HepG2 (cell line): Measurements from ENCODE around the gene VRK3. TPM values are rescaled to one million over a fixed set of nuclear protein-coding genes. Genes with fewer than 3 reads are reported as not detected.

Source experiments
- ARID2 ChIP-seq: sonication (generic); formaldehyde crosslinking; IDR thresholded peaks from 2 replicates; pipeline ENCODE4 v1.8.1; 2022; ENCODE audit warnings: mild to moderate bottlenecking, missing genetic modification reagents, borderline replicate concordance
- FOXA3 ChIP-seq: IDR thresholded peaks from 2 replicates; pipeline ENCODE4 v1.6.1; 2016; ENCODE audit warnings: missing genetic modification reagents, missing compliant biosample characterization
- GPN1 ChIP-seq: sonication (generic); formaldehyde crosslinking; IDR thresholded peaks from 2 replicates; pipeline ENCODE4 v1.5.1; 2020; ENCODE audit warnings: missing genetic modification reagents, borderline replicate concordance
- KLF13 ChIP-seq: sonication (generic); formaldehyde crosslinking; IDR thresholded peaks from 2 replicates; pipeline ENCODE4 v1.4.0; 2020; ENCODE audit warnings: mild to moderate bottlenecking, missing genetic modification reagents
- MAZ ChIP-seq, 2 experiments: sonication (generic) in 1 of 2; formaldehyde crosslinking in 1 of 2; IDR thresholded peaks; 2 replicates each; pipeline versions ENCODE4 v1.5.0 to v1.6.1; 2012 to 2020; ENCODE audit warnings: low read depth in 2 of 2, mild to moderate bottlenecking in 2 of 2, borderline replicate concordance in 1 of 2, improper control_type of control experiment in 1 of 2, low read length in 1 of 2, missing genetic modification reagents in 1 of 2, moderate library complexity in 1 of 2
- MED8 ChIP-seq: sonication (generic); formaldehyde crosslinking; IDR thresholded peaks from 2 replicates; pipeline ENCODE4 v1.8.1; 2023; ENCODE audit warnings: mild to moderate bottlenecking, missing genetic modification reagents; ENCODE audit not compliant: insufficient replicate concordance
- NCOA1 ChIP-seq: sonication (generic); formaldehyde crosslinking; IDR thresholded peaks from 2 replicates; pipeline ENCODE4 v1.9.0; 2021; ENCODE audit warnings: missing genetic modification reagents
- NR1H2 ChIP-seq: sonication (generic); formaldehyde crosslinking; IDR thresholded peaks from 2 replicates; pipeline ENCODE4 v1.8.1; 2022; ENCODE audit warnings: low read depth, missing genetic modification reagents, borderline replicate concordance
- RAD51 ChIP-seq: fragments of 450-650 bp; IDR thresholded peaks from 2 replicates; pipeline ENCODE4 v1.6.1; 2016; ENCODE audit warnings: borderline replicate concordance
- RFX3 ChIP-seq: IDR thresholded peaks from 2 replicates; pipeline ENCODE4 v1.6.1; 2016; ENCODE audit warnings: missing biosample characterization, missing genetic modification reagents
- SATB2 ChIP-seq: sonication (generic); formaldehyde crosslinking; IDR thresholded peaks from 2 replicates; pipeline ENCODE4 v1.5.0; 2020; ENCODE audit warnings: missing genetic modification reagents
- SRY ChIP-seq: sonication (generic); formaldehyde crosslinking; IDR thresholded peaks from 2 replicates; pipeline ENCODE4 v1.8.0; 2022; ENCODE audit warnings: mild to moderate bottlenecking, missing genetic modification reagents
- TCF7L2 ChIP-seq: IDR thresholded peaks from 2 replicates; pipeline ENCODE4 v1.6.1; 2011; ENCODE audit warnings: mild to moderate bottlenecking, low read depth, low read length, moderate library complexity
- ZFP36L2 ChIP-seq: sonication (generic); formaldehyde crosslinking; IDR thresholded peaks from 2 replicates; pipeline ENCODE4 v1.4.0; 2020; ENCODE audit warnings: missing genetic modification reagents
- ZFP90 ChIP-seq: sonication (generic); formaldehyde crosslinking; IDR thresholded peaks from 2 replicates; pipeline ENCODE4 v1.8.0; 2022; ENCODE audit warnings: missing genetic modification reagents, mild to moderate bottlenecking, inconsistent platforms, borderline replicate concordance
- ZKSCAN1 ChIP-seq: fragments of 150-350 bp; IDR thresholded peaks from 2 replicates; pipeline ENCODE4 v1.6.1; 2014; ENCODE audit warnings: low read length
- ZMAT3 ChIP-seq: sonication (generic); formaldehyde crosslinking; conservative IDR thresholded peaks from 2 replicates; pipeline ENCODE4 v1.7.0; 2021; ENCODE audit warnings: missing genetic modification reagents
- ZNF17 ChIP-seq: sonication (generic); formaldehyde crosslinking; IDR thresholded peaks from 2 replicates; pipeline ENCODE4 v1.5.0; 2020; ENCODE audit warnings: mild to moderate bottlenecking, missing genetic modification reagents
- ZNF235 ChIP-seq: sonication (generic); formaldehyde crosslinking; IDR thresholded peaks from 2 replicates; pipeline ENCODE4 v1.8.1; 2023; ENCODE audit warnings: mild to moderate bottlenecking, missing genetic modification reagents, borderline replicate concordance
- ZNF335 ChIP-seq: sonication (generic); formaldehyde crosslinking; IDR thresholded peaks from 2 replicates; pipeline ENCODE4 v1.4.0; 2020; ENCODE audit warnings: missing genetic modification reagents
- ZNF33A ChIP-seq: sonication (generic); formaldehyde crosslinking; IDR thresholded peaks from 2 replicates; pipeline ENCODE4 v1.5.1; 2020; ENCODE audit warnings: missing genetic modification reagents, mild to moderate bottlenecking, moderate library complexity, borderline replicate concordance
- ZNF749 ChIP-seq: sonication (generic); formaldehyde crosslinking; IDR thresholded peaks from 2 replicates; pipeline ENCODE4 v1.8.0; 2022; ENCODE audit warnings: mild to moderate bottlenecking, missing genetic modification reagents, moderate library complexity, borderline replicate concordance
- ZSCAN20 ChIP-seq: sonication (generic); formaldehyde crosslinking; IDR thresholded peaks from 2 replicates; pipeline ENCODE4 v1.4.0; 2020; ENCODE audit warnings: missing genetic modification reagents, mild to moderate bottlenecking, borderline replicate concordance
- polyA plus RNA-seq, 8 experiments: library from polyadenylated mRNA; depleted of rRNA in 3 of 8; stranded (reverse) in 7 of 8; unstranded in 1 of 8; fragments of >200 nt; fragmentation: Illumina TruSeq in 4 of 8; extraction: Trizol in 4 of 8; gene quantifications; 2 replicates each; pipeline versions ENCODE4 v1.2.1 to v1.2.3, GENCODE V29; 2011 to 2016; ENCODE audit warnings: low read depth in 4 of 8, missing spikeins in 1 of 8, mixed read lengths in 1 of 8; ENCODE audit not compliant: insufficient read depth in 1 of 8
- total RNA-seq, 5 experiments: library from RNA; depleted of rRNA; stranded (reverse); fragments of >200 nt; fragmentation: Illumina TruSeq; extraction: Trizol; gene quantifications; 2 replicates each; pipeline ENCODE4 v1.2.3, GENCODE V29; 2016; ENCODE audit warnings: low read depth in 1 of 5
- TF ChIP-seq, protein P1 (sequence below): sonication (generic); formaldehyde crosslinking; IDR thresholded peaks from 2 replicates; pipeline ENCODE4 v1.5.0; 2020; ENCODE audit warnings: missing genetic modification reagents
- TF ChIP-seq, protein P2 (sequence below): sonication (generic); formaldehyde crosslinking; IDR thresholded peaks from 2 replicates; pipeline ENCODE4 v1.4.0; 2020; ENCODE audit warnings: low read depth, mild to moderate bottlenecking, missing genetic modification reagents
- TF ChIP-seq, protein P3 (sequence below): sonication (generic); formaldehyde crosslinking; conservative IDR thresholded peaks from 2 replicates; pipeline ENCODE4 v1.8.1; 2023; ENCODE audit warnings: missing genetic modification reagents
- TF ChIP-seq, protein P4 (sequence below): sonication (generic); formaldehyde crosslinking; IDR thresholded peaks from 2 replicates; pipeline ENCODE4 v1.5.0; 2020; ENCODE audit warnings: mild to moderate bottlenecking, missing genetic modification reagents, moderate library complexity

VRK3 gene
- total and polyA plus RNA-seq, 2 of the 13 experiments (the other 11 are each of a cell fraction or from before 2014, with no cell fraction given) = 23.8 to 28.3 TPM

DNA sequence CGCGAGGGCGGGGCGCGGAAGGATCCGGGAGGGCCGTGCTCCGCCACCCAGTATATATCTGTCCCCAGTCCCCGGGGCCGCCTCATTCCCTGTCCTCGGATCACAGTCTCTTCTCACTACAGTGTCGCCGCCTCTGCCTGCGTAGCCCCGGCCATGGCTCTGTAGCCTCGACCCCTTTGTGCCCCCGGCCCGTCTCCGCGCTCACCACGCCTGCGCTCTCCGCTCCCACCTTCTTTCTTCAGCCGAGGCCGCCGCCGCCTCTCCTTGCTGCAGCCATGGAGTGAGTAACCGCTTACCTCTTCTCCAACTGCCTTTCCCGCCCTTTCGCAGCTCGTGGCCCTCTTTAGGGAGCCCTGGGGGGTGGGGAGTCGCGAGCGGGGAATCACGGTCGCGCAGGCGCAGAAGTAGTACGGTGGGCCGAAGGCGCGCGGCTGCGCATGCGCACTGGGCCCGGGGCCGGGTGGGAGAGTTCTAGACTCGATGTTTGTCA lies 96.0 kb downstream of the VRK3 start, which contains the start of the genes ATF5 and NUP62 (continued):
- TF ChIP-seq, protein P1, sequence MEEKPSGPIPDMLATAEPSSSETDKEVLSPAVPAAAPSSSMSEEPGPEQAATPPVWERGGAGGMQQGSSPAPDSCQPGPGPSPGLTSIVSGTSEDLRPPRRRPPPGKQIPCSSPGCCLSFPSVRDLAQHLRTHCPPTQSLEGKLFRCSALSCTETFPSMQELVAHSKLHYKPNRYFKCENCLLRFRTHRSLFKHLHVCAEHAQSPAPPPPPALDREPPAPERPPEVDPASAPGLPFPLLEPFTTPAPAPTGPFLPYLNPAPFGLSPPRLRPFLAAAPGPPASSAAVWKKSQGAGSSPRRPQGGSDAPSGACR (CRISPR knock-in tag) = no peak
- TF ChIP-seq ZNF17 (CRISPR knock-in tag) = no peak
- peak; percentile 89 for TF ChIP-seq ZSCAN20
- TF ChIP-seq MED8 (CRISPR knock-in tag) = peak; percentile 84
- TF ChIP-seq TCF7L2 = no peak
- TF ChIP-seq SATB2 (CRISPR knock-in tag) = peak; percentile 91; the same call in 1 of the 2 replicates
- TF ChIP-seq RFX3 (CRISPR knock-in tag) = no peak
- TF ChIP-seq ZMAT3 (CRISPR knock-in tag) = 0 out of 2 replicates have a peak, but pooled peaks have one; percentile 75
- TF ChIP-seq, protein P2, sequence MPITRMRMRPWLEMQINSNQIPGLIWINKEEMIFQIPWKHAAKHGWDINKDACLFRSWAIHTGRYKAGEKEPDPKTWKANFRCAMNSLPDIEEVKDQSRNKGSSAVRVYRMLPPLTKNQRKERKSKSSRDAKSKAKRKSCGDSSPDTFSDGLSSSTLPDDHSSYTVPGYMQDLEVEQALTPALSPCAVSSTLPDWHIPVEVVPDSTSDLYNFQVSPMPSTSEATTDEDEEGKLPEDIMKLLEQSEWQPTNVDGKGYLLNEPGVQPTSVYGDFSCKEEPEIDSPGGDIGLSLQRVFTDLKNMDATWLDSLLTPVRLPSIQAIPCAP = no peak
- no peak for TF ChIP-seq ZKSCAN1
- TF ChIP-seq ZNF235 (CRISPR knock-in tag) = peak; percentile 97; the same call in 1 of the 2 replicates
- TF ChIP-seq RAD51 = no peak
- TF ChIP-seq MAZ (IDR thresholded peaks at IDR 0.05; ENCODE audit: borderline replicate concordance, low read depth, low read length) = no peak
- TF ChIP-seq MAZ (CRISPR knock-in tag; IDR thresholded peaks at IDR 0.05; ENCODE audit: low read depth) = 0 out of 2 replicates have a peak, but pooled peaks have one; percentile 65
- peak; percentile 91; the same call in 1 of the 2 replicates for TF ChIP-seq ZNF33A (CRISPR knock-in tag)
- TF ChIP-seq KLF13 (CRISPR knock-in tag) = 0 out of 2 replicates have a peak, but pooled peaks have one; percentile 65
- TF ChIP-seq SRY (CRISPR knock-in tag) = peak; percentile 97
- peak; percentile 44; the same call in 1 of the 2 replicates for TF ChIP-seq ARID2
- TF ChIP-seq ZNF335 (CRISPR knock-in tag) = no peak
- peak; percentile 62 for TF ChIP-seq ZNF749 (CRISPR knock-in tag)
- TF ChIP-seq NR1H2 (CRISPR knock-in tag) = no peak
- no peak for TF ChIP-seq ZFP36L2
- TF ChIP-seq NCOA1 (CRISPR knock-in tag) = no peak; the same call in 1 of the 2 replicates
- TF ChIP-seq, protein P3, sequence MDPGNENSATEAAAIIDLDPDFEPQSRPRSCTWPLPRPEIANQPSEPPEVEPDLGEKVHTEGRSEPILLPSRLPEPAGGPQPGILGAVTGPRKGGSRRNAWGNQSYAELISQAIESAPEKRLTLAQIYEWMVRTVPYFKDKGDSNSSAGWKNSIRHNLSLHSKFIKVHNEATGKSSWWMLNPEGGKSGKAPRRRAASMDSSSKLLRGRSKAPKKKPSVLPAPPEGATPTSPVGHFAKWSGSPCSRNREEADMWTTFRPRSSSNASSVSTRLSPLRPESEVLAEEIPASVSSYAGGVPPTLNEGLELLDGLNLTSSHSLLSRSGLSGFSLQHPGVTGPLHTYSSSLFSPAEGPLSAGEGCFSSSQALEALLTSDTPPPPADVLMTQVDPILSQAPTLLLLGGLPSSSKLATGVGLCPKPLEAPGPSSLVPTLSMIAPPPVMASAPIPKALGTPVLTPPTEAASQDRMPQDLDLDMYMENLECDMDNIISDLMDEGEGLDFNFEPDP (CRISPR knock-in tag) = no peak
- TF ChIP-seq, protein P4, sequence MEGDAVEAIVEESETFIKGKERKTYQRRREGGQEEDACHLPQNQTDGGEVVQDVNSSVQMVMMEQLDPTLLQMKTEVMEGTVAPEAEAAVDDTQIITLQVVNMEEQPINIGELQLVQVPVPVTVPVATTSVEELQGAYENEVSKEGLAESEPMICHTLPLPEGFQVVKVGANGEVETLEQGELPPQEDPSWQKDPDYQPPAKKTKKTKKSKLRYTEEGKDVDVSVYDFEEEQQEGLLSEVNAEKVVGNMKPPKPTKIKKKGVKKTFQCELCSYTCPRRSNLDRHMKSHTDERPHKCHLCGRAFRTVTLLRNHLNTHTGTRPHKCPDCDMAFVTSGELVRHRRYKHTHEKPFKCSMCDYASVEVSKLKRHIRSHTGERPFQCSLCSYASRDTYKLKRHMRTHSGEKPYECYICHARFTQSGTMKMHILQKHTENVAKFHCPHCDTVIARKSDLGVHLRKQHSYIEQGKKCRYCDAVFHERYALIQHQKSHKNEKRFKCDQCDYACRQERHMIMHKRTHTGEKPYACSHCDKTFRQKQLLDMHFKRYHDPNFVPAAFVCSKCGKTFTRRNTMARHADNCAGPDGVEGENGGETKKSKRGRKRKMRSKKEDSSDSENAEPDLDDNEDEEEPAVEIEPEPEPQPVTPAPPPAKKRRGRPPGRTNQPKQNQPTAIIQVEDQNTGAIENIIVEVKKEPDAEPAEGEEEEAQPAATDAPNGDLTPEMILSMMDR (CRISPR knock-in tag) = no peak
- 0 out of 2 replicates have a peak, but pooled peaks have one; percentile 17 for TF ChIP-seq FOXA3
- TF ChIP-seq ZFP90 (CRISPR knock-in tag) = 0 out of 2 replicates have a peak, but pooled peaks have one; percentile 95
- no peak for TF ChIP-seq GPN1 (CRISPR knock-in tag)
